K562 (cell line): ENCODE results near the gene TSPAN3. TPM values are rescaled to one million over a fixed set of nuclear protein-coding genes. Genes with fewer than 3 reads are reported as not detected.

Experiments
- CEBPG ChIP-seq, 3 experiments: fragments of 200-800 bp in 1 of 3; sonication (Bioruptor generic) in 1 of 3; sonication (generic) in 1 of 3; formaldehyde crosslinking in 1 of 3; IDR thresholded peaks in 2 of 3; conservative IDR thresholded peaks in 1 of 3; 2 replicates each; pipeline versions ENCODE4 v1.6.1 to v1.8.0; 2016 to 2022; ENCODE audit warnings: missing compliant biosample characterization in 2 of 3, missing genetic modification characterization in 2 of 3, mild to moderate bottlenecking in 1 of 3, missing genetic modification reagents in 1 of 3
- CUX1 ChIP-seq: fragments of 200-800 bp; sonication (Bioruptor generic); IDR thresholded peaks from 2 replicates; pipeline ENCODE4 v1.6.1; 2016; ENCODE audit warnings: missing genetic modification characterization, missing compliant biosample characterization
- DACH1 ChIP-seq: fragments of 450-650 bp; IDR thresholded peaks from 2 replicates; pipeline ENCODE4 v1.6.1; 2018; ENCODE audit not compliant: partially characterized antibody
- E2F5 ChIP-seq: sonication (generic); formaldehyde crosslinking; IDR thresholded peaks from 2 replicates; pipeline ENCODE4 v1.8.0; 2022; ENCODE audit warnings: mild to moderate bottlenecking, missing genetic modification reagents
- EP400 ChIP-seq: fragments of 450-650 bp; IDR thresholded peaks from 2 replicates; pipeline ENCODE4 v1.6.1; 2017; ENCODE audit warnings: antibody characterized with exemption, mild to moderate bottlenecking, moderate library complexity
- GATA2 ChIP-seq: sonication (generic); formaldehyde crosslinking; IDR thresholded peaks from 2 replicates; pipeline ENCODE4 v1.4.0; 2020; ENCODE audit warnings: mild to moderate bottlenecking, missing genetic modification reagents
- MEF2D ChIP-seq: conservative IDR thresholded peaks from 2 replicates; pipeline ENCODE4 v1.6.1; 2016; ENCODE audit warnings: low read depth, missing genetic modification characterization, missing compliant biosample characterization
- MXI1 ChIP-seq: IDR thresholded peaks from 2 replicates; pipeline ENCODE4 v1.6.1; 2011; ENCODE audit warnings: low read depth, mild to moderate bottlenecking, improper control_type of control experiment, low read length
- POLR2H ChIP-seq: IDR thresholded peaks from 2 replicates; pipeline ENCODE4 v1.6.1; 2016; ENCODE audit warnings: missing genetic modification characterization, low read depth, mild to moderate bottlenecking, control low read depth, missing compliant biosample characterization, moderate library complexity
- RFX1 ChIP-seq: fragments of 450-650 bp; IDR thresholded peaks from 2 replicates; pipeline ENCODE4 v1.6.1; 2016; ENCODE audit warnings: mild to moderate bottlenecking, moderate library complexity
- TBL1XR1 ChIP-seq, 2 experiments: IDR thresholded peaks; 2 replicates each; pipeline ENCODE4 v1.6.1; 2012; ENCODE audit warnings: improper control_type of control experiment in 2 of 2, low read length in 2 of 2, mild to moderate bottlenecking in 1 of 2
- TRIM24 ChIP-seq, 2 experiments: fragments of 450-650 bp; IDR thresholded peaks; 2 replicates each; pipeline ENCODE4 v1.6.1; 2016
- UBTF ChIP-seq, 2 experiments: IDR thresholded peaks; 2 replicates each; pipeline ENCODE4 v1.6.1; 2012; ENCODE audit warnings: improper control_type of control experiment in 2 of 2, low read depth in 2 of 2, low read length in 2 of 2, borderline replicate concordance in 1 of 2
- ZBTB34 ChIP-seq: fragments of 250-450 bp; sonication (Bioruptor Pico); IDR thresholded peaks from 2 replicates; pipeline ENCODE4 v1.8.0; 2021; ENCODE audit warnings: mild to moderate bottlenecking, moderate library complexity
- ZKSCAN8 ChIP-seq: fragments of 200-800 bp; sonication (Bioruptor generic); IDR thresholded peaks from 2 replicates; pipeline ENCODE4 v1.6.1; 2016; ENCODE audit warnings: missing genetic modification characterization, missing compliant biosample characterization
- ZNF707 ChIP-seq: fragments of 250-450 bp; sonication (Bioruptor Pico); conservative IDR thresholded peaks from 2 replicates; pipeline ENCODE4 v1.8.0; 2022; ENCODE audit warnings: inconsistent platforms, mild to moderate bottlenecking, moderate library complexity
- polyA plus RNA-seq, 8 experiments: library from polyadenylated mRNA; depleted of rRNA in 4 of 8; stranded (reverse) in 5 of 8; unstranded in 3 of 8; fragments of >200 nt; fragmentation: Nextera tagmentation in 2 of 8; fragmentation: Illumina TruSeq in 1 of 8; extraction: Ambion mirVana in 2 of 8; extraction: Trizol in 1 of 8; gene quantifications; 2 replicates each; pipeline versions ENCODE4 v1.2.1 to v1.2.3, GENCODE V29; 2011 to 2014; ENCODE audit warnings: inconsistent platforms in 1 of 8, missing spikeins in 1 of 8
- total RNA-seq, 7 experiments: library from RNA; depleted of rRNA in 6 of 7; stranded (reverse); fragments of >200 nt in 6 of 7; fragmentation: Illumina TruSeq in 2 of 7; extraction: Trizol in 2 of 7; gene quantifications; 2 replicates each; pipeline versions ENCODE4 v1.2.1 to v1.2.3, GENCODE V29; 2011 to 2021; ENCODE audit warnings: low replicate concordance in 1 of 7
- TF ChIP-seq, protein P1 (sequence below): sonication (generic); formaldehyde crosslinking; IDR thresholded peaks from 2 replicates; pipeline ENCODE4 v1.8.0; 2023; ENCODE audit warnings: mild to moderate bottlenecking, missing genetic modification reagents

Gene TSPAN3
- total and polyA plus RNA-seq, 9 of the 15 experiments (the other 6 are each of a cell fraction or from before 2014, with no cell fraction given) = 14.3 to 144 (median 71.1) TPM

DNA sequence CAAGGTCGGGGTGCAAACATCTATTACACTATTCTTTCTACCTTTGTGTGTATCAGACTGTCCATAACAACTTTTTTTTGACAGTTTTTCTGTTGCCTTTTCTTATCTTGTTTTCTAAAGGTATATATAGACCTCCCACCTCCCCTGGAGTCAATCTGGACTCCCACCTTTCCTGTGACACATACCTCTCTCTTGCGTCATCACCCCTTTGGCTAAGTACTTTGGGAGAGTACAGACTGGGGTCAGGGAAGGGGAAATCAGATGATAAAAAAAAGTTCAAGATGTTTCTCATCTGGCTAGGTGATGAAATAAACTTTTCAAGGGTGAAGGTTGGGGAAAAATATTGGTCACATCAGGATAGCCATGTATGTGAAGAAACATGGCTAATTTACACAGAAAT is 17.2 kb downstream of the TSPAN3 start (continued):
- no peak for TF ChIP-seq UBTF (IDR thresholded peaks at IDR 0.05; ENCODE audit: borderline replicate concordance in 1 of 2, low read depth in 2 of 2, low read length in 2 of 2)
- TF ChIP-seq ZNF707 (CRISPR knock-in tag) = no peak
- TF ChIP-seq RFX1 = no peak
- no peak for TF ChIP-seq EP400
- TF ChIP-seq ZKSCAN8 (CRISPR knock-in tag) = no peak
- TF ChIP-seq TRIM24 (IDR thresholded peaks at IDR 0.05) = peak; percentile 19 to 23; a peak in 1 of 4 replicates
- peak; percentile 58 for TF ChIP-seq CEBPG (CRISPR knock-in tag; IDR thresholded peaks at IDR 0.05)
- peak in 1 of 2 experiments; percentile 84; a peak in 2 of 4 replicates for TF ChIP-seq CEBPG (tag; conservative IDR thresholded peaks at IDR 0.05 in 1 of 2, IDR thresholded peaks at IDR 0.05 in 1 of 2)
- TF ChIP-seq, protein P1, sequence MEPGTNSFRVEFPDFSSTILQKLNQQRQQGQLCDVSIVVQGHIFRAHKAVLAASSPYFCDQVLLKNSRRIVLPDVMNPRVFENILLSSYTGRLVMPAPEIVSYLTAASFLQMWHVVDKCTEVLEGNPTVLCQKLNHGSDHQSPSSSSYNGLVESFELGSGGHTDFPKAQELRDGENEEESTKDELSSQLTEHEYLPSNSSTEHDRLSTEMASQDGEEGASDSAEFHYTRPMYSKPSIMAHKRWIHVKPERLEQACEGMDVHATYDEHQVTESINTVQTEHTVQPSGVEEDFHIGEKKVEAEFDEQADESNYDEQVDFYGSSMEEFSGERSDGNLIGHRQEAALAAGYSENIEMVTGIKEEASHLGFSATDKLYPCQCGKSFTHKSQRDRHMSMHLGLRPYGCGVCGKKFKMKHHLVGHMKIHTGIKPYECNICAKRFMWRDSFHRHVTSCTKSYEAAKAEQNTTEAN (CRISPR knock-in tag) = no peak
- TF ChIP-seq GATA2 (CRISPR knock-in tag) = no peak
- no peak for TF ChIP-seq E2F5 (CRISPR knock-in tag)
- no peak for TF ChIP-seq POLR2H (tag)
- no peak for TF ChIP-seq ZBTB34
- no peak for TF ChIP-seq TBL1XR1 (IDR thresholded peaks at IDR 0.05; ENCODE audit: low read length in 2 of 2)
- no peak for TF ChIP-seq DACH1
- TF ChIP-seq CUX1 (CRISPR knock-in tag) = no peak
- TF ChIP-seq MXI1 = no peak
- no peak for TF ChIP-seq MEF2D (tag)
